NCI-H2227 treated with DMSO at 0.1 percent for 48 hours (cell line): Measurements from ENCODE around the gene CDC37.
"Not testable (repeated sequence)": the region's sequence is repeated elsewhere in the genome, so short reads cannot be mapped to it uniquely, and the experiment has no call there.

Source experiments
- DNase-seq: peaks from one replicate; lab custom pipeline; 2025; lab: John Stamatoyannopoulos, UW

The CDC37 gene

DNA sequence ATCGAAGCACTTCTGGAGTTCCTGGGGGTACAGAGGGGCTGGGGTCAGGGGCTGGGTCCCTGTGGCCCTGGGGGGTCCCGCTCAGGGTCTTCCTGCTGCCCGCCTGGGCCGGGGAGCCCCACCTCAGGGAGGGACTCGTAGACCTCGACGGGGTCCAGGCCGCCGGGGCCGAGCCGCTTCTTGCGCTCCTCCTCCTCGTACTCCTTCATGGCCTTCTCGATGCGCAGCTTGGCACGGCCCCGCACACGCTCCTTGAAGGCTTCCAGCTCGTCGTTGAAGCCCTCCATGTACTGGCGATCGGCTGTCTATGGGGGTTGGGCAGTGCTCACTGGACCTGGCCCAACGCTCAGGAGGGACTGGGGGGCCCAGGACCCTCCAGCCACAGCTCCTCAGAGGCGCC is 10.2 kb downstream of the CDC37 start:
- DNase-seq: no peak

- DNase-seq: no peak
These were observed 11.2 kb downstream of the CDC37 start for GRCh38 chr19:10392120-10392519.

DNA sequence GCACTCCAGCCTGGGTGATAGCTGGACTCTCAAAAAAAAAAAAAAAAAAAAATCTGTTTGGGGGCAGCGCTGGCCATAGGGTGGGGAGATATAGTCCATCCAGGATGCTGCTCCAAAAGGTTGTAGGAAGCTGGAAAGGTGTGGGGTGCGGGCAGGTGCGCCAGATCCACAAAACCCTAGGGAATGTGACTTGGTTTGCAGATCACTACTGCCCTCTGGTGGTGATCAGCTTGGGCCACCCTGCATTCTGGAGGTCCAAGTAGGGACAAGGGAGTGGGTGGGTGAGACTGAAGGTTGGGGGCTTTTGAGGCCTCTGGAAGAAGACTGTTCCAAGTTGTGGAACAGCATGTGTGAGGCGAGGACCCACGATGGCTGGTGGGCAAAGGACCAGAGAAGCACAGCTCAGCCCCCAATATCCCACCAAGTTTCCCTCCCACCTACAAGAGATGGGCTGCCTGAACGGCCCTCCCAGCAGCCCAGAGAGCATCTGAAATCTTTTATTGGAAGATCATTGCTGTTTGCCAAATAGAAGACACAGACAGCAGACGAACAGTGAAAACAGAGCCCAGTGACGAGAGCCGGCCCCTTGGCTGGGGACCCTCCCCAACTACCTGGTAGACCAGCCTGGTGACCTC is 12.6 kb downstream of the CDC37 start:
- DNase-seq: no peak

- no peak for DNase-seq
These were observed 13.5 kb downstream of the CDC37 start for GRCh38 chr19:10389863-10390262.

GRCh38 chr19:10388957-10389356 is 14.4 kb downstream of the CDC37 start:
- DNase-seq: peak; percentile 46

DNA sequence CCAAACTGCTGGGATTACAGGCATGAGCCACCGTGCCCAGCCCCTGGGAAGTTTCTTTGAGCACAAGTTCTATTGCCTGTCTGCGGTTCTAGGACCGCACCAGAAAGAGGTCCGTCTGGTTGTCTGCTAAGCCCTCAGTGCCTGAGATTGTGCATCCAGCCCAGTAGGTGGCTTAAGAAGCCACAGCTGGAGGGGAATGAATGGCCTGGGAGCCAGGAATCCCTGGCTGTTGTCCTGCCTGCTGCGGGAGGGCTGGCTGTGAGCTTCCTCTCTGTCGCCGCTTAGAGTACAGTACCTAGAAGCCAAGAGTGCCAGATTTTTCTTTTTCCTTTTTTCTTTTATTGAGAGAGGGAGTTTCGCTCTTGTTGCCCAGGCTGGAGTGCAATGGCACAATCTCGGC is 18.8 kb downstream of the CDC37 start:
- no peak for DNase-seq

- DNase-seq: not testable (repeated sequence)
These were observed 20.2 kb downstream of the CDC37 start for GRCh38 chr19:10383223-10383499.

- peak; percentile 94 for DNase-seq
These were observed 22.8 kb downstream of the CDC37 start, which contains the start of gene TYK2 for GRCh38 chr19:10380313-10381102. Gene TYK2 (minus strand): TSS chr19:10380572. CDS start chr19:10378406, 2,166 bp downstream.

DNA sequence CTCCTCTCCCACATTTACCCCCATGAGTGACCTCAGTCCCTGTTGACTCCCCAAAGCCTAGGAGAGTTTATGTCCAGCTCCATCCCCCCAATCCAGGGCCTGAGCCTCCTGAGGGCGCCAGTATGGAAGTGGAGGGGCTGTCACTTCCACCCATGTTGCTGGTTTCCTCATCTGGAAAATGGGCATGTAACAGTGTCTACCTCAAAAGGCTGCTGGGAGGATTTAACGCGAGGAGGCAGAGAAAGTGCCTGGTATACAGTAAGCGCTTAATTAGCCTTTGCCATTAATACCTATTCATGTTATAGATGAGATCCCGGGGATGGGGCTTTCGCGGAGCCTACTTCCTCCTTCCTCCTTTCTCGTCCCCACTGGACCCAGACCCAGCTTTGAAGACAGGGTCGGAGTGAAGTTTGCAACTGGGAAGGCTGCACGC is 23.4 kb downstream of the CDC37 start:
- DNase-seq: no peak

DNA sequence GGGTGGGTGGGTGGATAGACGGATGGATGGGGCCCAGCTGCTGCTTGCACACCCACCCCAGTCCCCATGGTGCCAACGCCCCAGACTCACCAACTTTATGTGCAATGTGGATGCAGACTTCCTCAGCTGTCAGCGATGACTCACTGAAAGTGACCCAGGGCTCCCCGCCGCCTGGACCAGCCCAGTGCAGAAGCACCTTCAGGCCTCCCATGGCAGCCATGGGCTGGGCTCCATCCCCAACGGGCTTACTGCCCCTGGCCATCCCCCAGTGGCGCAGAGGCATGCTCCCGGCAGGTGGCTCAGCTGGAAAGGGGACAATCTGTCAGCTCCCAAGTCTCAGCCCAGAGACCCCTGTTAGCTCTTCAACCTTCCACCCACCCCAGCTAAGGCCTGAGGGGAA is 25.2 kb downstream of the CDC37 start:
- no peak for DNase-seq

- not testable (repeated sequence) for DNase-seq
These were observed 26.2 kb downstream of the CDC37 start for GRCh38 chr19:10377140-10377640.

GRCh38 chr19:10374931-10375330 is 28.4 kb downstream of the CDC37 start:
- no peak for DNase-seq

DNA sequence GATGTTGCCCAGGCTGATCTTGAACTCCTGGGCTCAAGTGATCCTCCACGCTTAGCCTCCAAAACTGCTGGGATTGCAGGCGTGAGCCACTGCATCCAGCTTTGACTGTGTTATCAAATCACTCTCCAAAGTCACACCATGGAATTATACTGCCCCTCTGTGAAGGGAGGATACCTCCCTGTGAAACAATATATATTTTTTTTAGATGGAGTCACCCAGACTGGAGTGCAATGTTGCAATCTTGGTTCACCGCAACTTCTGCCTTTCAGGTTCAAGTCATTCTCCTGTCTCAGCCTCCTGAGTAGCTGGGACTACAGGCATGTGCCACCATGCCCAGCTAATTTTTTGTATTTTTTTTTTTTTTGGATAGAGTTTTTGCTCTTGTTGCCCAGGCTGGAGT is 30.7 kb downstream of the CDC37 start:
- DNase-seq: no peak

GRCh38 chr19:10368101-10368803 is 35.1 kb downstream of the CDC37 start:
- DNase-seq: no peak

- DNase-seq: not testable (repeated sequence)
These were observed 36.3 kb downstream of the CDC37 start for GRCh38 chr19:10366950-10367512.

GRCh38 chr19:10365518-10365917 is 37.8 kb downstream of the CDC37 start:
- DNase-seq: no peak

- DNase-seq: no peak
These were observed 38.7 kb downstream of the CDC37 start for GRCh38 chr19:10364644-10365043.

DNA sequence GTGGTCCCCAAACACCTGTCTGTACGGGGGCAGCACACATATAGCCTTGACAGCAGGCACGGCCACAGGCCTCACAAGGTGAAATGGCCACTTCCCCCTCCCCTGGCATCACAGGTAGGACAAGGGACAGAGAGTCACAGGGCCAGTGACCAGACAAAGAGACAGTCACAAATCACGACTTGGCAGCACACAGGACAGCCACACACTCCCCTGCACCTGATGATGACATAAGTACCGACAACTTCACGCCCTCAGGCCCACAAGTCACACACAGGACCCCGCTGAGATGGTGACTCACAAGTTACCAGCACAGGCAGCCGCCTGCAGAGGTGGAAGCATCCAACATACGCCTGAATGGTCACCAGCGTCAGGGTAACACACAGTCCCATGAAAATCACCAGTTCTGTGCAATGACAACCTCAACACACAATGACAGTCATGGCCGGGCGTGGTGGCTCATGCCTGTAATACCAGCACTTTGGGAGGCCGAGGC is 39.5 kb downstream of the CDC37 start:
- no peak for DNase-seq

GRCh38 chr19:10362259-10362658 is 41.1 kb downstream of the CDC37 start:
- DNase-seq: no peak

DNA sequence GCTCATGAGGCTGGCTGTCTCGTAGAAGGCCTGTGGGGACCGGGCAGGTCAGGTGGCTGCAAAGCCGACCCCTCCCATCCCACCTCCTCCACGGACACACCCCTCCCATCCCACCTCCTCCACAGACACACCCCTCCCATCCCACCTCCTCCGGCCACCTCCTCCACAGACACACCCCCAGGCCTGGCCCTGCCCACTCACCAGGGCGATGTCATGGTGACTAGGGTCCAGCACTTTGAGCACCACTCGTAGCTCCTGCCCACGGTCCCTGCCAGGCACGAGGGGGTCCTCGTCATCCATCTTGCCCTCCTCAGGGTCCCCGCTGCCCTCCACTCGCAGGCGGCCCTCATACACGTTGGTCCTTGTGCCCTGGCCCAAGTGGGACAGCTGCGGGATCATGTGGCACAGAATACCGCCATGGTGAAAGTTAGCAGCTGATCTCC is 41.8 kb downstream of the CDC37 start:
- DNase-seq: no peak

GRCh38 chr19:10356431-10356830 is 46.9 kb downstream of the CDC37 start:
- DNase-seq: no peak

GRCh38 chr19:10353793-10354391 is 49.5 kb downstream of the CDC37 start:
- no peak for DNase-seq
